K562 (cell line): ENCODE measurements around the gene SLC6A6.

Source experiments
- EHMT2 ChIP-seq: fragments of 450-650 bp; IDR thresholded peaks from 2 replicates; pipeline ENCODE4 v1.6.1; 2018; ENCODE audit warnings: antibody characterized with exemption
- MTF1 ChIP-seq: fragments of 250-450 bp; sonication (Bioruptor Pico); IDR thresholded peaks from 2 replicates; pipeline ENCODE4 v1.9.0; 2021; ENCODE audit warnings: moderate library complexity, mild to moderate bottlenecking, inconsistent platforms, borderline replicate concordance
- RBM22 ChIP-seq: fragments of 200-400 bp; formaldehyde crosslinking; IDR thresholded peaks from 2 replicates; pipeline ENCODE4 v1.6.1; 2018; ENCODE audit warnings: low read length, low read depth; ENCODE audit not compliant: poor library complexity, severe bottlenecking

DNA sequence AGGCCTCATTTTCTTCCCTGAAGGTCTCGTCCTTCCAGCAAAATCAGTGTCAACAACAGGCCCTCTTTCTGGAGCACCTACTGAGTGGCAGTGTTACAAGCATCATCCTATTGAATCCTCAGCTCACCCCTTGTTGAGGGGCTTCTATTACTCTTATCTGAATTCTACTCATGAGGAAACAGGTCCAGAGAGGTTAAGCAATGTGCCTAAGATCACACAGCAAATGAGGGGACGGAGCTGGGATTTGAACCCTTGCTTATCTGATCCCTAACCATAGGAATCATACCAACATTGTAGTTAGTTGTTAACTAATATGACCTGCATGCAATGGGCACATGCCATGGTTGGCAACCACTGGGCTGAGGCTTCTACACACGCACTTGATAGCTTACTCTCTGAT, 63.0 kb downstream of the SLC6A6 start:
- no peak for TF ChIP-seq MTF1 (CRISPR knock-in tag)
- TF ChIP-seq RBM22 = no peak
- TF ChIP-seq EHMT2 = no peak
